IPS DF 4.7 (cell line): ENCODE measurements around the gene ITGBL1.
"Not testable (repeated sequence)": the region's sequence is repeated elsewhere in the genome, so short reads cannot be mapped to it uniquely, and the experiment has no call there.

Experiments
- DNase-seq: peaks from one replicate; pipeline ENCODE4 v3.0.0-alpha.2; 2013; ENCODE audit warnings: low spot score; ENCODE audit errors: extremely low read depth

The ITGBL1 gene

GRCh38 chr13:101512650-101513049 is 60.2 kb downstream of the ITGBL1 start:
- DNase-seq: no peak

DNA sequence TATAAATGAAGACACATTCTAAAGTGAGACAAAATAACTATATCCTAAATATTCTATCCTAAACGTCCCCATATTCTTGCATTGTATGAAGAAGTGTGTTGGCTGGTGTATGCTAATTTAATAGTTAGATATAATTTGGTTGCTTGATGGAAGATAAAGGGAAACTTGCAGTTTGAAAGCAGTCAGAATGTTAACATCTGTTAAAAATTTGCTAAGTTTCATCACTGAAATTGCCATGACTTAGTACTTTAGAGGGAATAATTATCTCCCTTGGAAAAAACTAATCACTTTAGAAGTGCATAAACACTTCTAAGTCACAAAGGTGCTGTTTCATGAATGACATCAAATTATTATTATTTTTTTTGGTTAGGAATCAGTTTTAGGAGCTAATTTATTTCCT is 61.6 kb downstream of the ITGBL1 start:
- DNase-seq: no peak

DNA sequence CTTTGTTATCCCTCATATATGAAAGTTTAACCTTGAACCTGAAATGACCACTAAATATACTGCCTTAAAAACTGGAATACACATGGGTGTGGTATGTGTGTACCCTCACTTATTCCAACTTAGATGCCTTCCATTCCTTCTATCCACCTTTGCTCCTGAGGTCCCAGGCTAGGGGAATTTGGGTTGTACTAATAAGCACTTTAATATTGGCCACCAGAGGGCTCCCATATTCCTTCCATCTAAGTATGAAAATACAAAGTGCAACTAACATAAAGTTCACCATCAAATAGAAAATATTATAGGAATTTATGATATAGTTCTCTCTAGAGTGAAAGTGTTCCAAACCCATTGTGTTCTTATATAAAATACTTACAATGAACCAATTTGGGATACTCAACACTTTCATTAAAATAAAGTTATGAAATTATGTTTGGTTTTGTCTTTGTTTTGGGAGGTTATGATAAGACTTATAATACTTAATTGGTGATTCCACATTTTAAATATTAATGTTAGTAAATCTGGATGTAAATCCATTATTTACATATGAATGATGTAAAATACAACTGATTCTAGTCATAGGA is 62.3 kb downstream of the ITGBL1 start:
- peak; percentile 9 for DNase-seq

GRCh38 chr13:101515504-101515903 is 63.0 kb downstream of the ITGBL1 start:
- DNase-seq: no peak

DNA sequence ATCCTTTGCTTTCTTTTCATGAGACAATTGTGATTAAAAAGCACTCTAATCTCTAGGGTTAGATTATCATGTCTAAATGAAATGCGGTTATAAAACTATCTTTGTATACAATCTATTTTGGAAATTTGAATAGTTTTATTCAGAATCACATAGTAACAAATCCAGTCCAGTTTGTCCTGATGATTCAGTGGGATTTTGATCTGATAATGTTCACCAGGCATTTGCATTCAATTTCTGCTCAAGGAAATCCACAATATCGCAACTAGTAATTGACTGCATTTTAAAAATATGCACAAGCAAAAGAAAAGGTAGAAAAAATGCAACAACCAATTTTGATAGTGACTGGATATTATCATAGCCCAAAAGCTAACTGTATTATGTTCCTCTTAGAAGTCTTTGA is 63.8 kb downstream of the ITGBL1 start:
- DNase-seq: no peak

DNA sequence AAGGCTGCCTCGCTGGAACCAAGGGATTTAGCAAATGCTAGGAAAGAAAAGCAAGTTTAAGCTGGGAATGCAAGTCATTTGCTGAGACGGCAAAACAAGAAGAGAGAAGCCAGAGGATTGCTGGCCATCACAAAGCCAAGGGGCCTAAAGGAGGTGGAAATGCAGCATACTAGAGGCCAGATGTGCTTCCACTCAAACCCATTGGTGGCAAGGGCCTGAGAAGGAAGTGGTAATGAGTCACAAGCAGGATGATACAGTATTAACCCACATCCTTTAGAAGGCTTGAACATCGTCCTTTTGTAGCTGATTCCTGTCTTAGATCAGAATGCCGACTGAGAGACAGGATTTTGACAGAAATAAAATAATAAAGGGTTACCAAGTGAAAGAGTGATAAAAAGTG is 68.2 kb downstream of the ITGBL1 start:
- no peak for DNase-seq

- DNase-seq: no peak
Measured at GRCh38 chr13:101521371-101521770, 68.9 kb downstream of the ITGBL1 start.

- DNase-seq: no peak
Measured at GRCh38 chr13:101522607-101523006, 70.1 kb downstream of the ITGBL1 start.

GRCh38 chr13:101523154-101524131 is 71.0 kb downstream of the ITGBL1 start:
- DNase-seq: no peak

DNA sequence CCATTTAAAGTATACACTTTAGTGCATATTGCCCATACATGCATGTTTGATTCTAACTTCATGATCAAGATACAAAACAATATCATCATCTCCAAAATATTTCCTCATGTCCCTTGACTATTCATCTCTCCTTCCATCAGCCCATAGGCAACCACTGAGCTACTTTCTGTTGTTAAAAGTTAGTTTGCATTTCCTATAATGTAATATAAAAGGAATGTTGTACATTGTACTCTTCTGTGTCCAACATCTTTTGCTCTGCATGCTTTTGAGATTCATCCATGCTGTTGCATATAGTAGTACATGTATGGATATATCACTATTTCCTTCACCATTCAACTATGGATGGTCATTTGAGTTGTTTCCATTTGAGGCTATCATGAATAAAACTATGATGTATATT is 74.7 kb downstream of the ITGBL1 start:
- no peak for DNase-seq

DNA sequence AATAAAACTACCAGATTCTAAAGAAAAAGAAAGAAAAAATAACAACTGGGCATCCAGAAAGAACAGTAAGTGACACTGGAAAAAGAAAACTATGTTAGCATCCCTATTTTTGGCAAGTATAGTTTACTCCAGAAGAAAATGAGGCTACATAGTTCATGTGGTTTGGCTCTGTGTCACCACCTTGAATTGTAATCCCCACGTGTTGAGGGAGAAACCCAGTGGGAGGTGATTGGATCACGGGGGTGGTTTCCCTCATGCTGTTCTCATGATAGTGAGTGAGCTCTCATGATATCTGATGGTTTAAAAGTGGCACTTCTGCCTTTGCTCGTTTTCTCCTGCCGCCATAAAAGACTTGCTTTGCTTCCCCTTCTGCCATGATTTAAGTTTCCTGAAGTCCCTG is 76.9 kb downstream of the ITGBL1 start:
- no peak for DNase-seq

DNA sequence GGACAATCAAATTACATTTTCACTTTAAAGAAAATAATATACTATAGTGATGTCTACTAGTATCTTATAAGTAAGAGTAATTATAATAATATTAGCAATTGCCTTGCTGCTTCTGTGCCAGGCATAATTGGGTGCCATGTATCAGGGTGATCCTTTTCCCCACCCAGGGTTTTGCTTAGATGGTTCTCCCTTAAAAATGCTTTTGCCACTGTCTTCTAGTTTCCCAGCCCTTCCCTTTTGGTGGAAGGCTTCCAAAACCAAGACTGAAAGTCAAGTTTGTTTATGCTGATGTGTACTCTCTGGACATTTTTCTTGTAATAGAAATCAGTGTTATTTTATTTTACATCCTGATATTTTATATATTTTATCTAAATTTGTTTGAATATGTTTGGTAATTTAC is 77.8 kb downstream of the ITGBL1 start:
- DNase-seq: no peak

- no peak for DNase-seq
Measured at GRCh38 chr13:101535192-101535746, 82.8 kb downstream of the ITGBL1 start.

GRCh38 chr13:101536079-101536478 is 83.6 kb downstream of the ITGBL1 start:
- no peak for DNase-seq

GRCh38 chr13:101544544-101544943 is 92.1 kb downstream of the ITGBL1 start:
- DNase-seq: not testable (repeated sequence)

GRCh38 chr13:101544979-101545378 is 92.5 kb downstream of the ITGBL1 start:
- DNase-seq: no peak

DNA sequence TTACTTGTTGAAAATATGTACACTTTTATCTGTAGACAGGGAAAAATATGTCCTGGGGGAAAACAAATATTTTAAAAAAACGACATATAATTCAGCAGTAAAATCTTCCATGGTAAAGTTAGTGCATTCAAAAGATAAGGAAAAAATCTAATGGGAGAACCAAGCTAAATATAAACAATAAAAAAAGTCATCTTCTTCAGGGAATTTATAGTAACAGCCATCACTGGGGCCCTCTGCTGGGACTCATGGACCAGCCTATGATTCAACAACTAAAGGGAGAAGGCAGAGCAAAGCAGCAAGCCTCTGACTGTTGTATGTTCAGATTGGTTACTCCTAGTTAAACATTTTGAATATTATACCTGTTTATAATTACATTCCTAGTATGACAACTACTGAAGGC is 93.0 kb downstream of the ITGBL1 start:
- no peak for DNase-seq

GRCh38 chr13:101552286-101552685 is 99.8 kb downstream of the ITGBL1 start:
- no peak for DNase-seq

DNA sequence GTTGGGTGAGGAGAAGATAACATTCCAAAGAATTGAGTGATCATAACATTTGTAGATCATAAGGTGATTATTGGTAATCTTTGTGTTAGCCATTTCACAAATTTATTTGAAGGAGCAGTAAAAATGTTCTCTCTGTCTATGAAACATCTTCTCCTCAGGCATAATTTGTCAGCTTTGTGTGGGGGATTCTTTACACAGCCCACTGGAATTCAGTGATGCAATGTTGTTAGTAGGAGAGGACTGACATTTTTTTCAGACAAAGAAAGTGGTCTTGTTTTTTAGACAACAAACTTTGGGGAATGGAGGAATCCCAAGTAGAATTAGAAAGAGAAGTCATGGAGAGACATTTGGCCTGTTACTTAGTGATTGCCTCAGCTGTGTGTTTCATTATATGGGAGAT is 100.3 kb downstream of the ITGBL1 start:
- DNase-seq: no peak

DNA sequence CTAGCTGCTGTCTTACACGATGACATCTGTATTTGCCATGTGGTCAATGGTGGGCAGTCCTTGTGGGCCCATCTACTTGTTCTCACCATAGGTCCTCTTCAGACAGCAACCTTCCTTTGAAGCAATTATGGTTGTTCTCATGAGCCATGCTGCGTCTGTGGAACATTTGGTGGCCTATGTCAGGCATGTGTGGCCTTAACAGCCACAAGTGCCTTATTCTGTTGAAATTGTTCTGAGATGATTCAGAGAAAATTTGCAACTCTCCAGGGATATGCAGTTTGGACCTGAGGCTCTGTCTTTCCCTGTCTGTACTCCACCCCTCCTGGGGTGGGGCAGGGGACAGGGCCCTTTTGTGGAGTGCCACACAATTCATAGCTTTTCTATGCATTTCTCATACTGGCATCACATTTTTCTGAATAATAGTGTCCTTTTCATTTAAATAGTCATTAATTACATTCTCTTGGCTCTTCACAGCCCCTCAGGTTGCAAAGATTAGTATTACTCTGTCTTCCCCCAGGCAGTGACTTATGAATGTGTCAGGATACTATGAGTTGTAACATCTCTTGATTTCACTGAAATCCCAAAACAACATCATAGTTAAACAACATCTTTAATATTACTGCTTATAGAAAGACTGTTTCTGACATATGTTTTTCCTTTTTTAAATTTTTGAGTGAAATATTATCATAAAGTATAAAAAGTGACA is 102.1 kb downstream of the ITGBL1 start:
- DNase-seq: no peak

- DNase-seq: no peak
Measured at GRCh38 chr13:101555610-101556009, 103.1 kb downstream of the ITGBL1 start.

- no peak for DNase-seq
Measured at GRCh38 chr13:101556676-101557123, 104.2 kb downstream of the ITGBL1 start.
